SK-N-SH (cell line): ENCODE data around the gene IFNA10. TPM values are rescaled to one million over a fixed set of nuclear protein-coding genes. Genes with fewer than 3 reads are reported as not detected.

Experiments used
- CTCF ChIA-PET: fragments of 300-600, 350-600 bp; formaldehyde crosslinking; extraction: SDS; loops from one replicate; lab custom pipeline; 2021; lab: Yijun Ruan, JAX
- POLR2A ChIA-PET: fragments of 350-600 bp; sonication (Branson Sonifier 250); formaldehyde crosslinking; extraction: SDS; loops from one replicate; lab custom pipeline; 2020; ENCODE audit warnings: antibody characterized with exemption, inconsistent platforms; lab: Yijun Ruan, JAX
- DNase-seq: peaks from one replicate; pipeline ENCODE4 v3.0.0; 2012
- H2AFZ ChIP-seq: fragments of 200-600 bp; sonication (generic); 2 replicates; pipeline ENCODE4 v1.8.1; 2016; ENCODE audit warnings: antibody characterized with exemption, mild to moderate bottlenecking, low read depth
- H3F3A ChIP-seq: fragments of 200-600 bp; sonication (generic); replicated peaks from 2 replicates; pipeline ENCODE3; 2016; ENCODE audit warnings: antibody characterized with exemption, mild to moderate bottlenecking; ENCODE audit not compliant: insufficient read depth
- H3K27ac ChIP-seq, 2 experiments: fragments of 200-500 bp in 1 of 2; fragments of 200-600 bp in 1 of 2; sonication (Bioruptor generic) in 1 of 2; sonication (generic), shearing (Covaris generic) in 1 of 2; 2 replicates each; pipeline versions ENCODE4 v1.5.1 to v1.6.1; 2014 to 2016; ENCODE audit warnings: low read depth in 2 of 2, inconsistent platforms in 1 of 2, low read length in 1 of 2, mild to moderate bottlenecking in 1 of 2, mixed read lengths in 1 of 2
- H3K27me3 ChIP-seq: fragments of 200-600 bp; sonication (generic), shearing (Covaris generic); 2 replicates; pipeline ENCODE4 v1.6.1; 2016; ENCODE audit warnings: mixed run types; ENCODE audit not compliant: insufficient read depth
- H3K36me3 ChIP-seq, 2 experiments: fragments of 200-500 bp in 1 of 2; fragments of 200-600 bp in 1 of 2; sonication (Bioruptor generic) in 1 of 2; sonication (generic) in 1 of 2; replicated peaks in 1 of 2; 2 replicates each; pipeline versions ENCODE3 to v1.5.1; 2014 to 2016; ENCODE audit warnings: low read length in 1 of 2, mild to moderate bottlenecking in 1 of 2; ENCODE audit not compliant: insufficient read depth in 2 of 2, control insufficient read depth in 1 of 2
- H3K4me1 ChIP-seq, 2 experiments: fragments of 200-500 bp in 1 of 2; fragments of 200-600 bp in 1 of 2; sonication (Bioruptor generic) in 1 of 2; sonication (generic), shearing (Covaris generic) in 1 of 2; 2 replicates each; pipeline versions ENCODE4 v1.5.1 to v1.6.1; 2014 to 2016; ENCODE audit warnings: low read depth in 1 of 2, low read length in 1 of 2, mixed run types in 1 of 2; ENCODE audit not compliant: insufficient read depth in 2 of 2, control insufficient read depth in 1 of 2
- H3K4me2 ChIP-seq: fragments of 200-600 bp; sonication (generic), shearing (Covaris generic); 2 replicates; pipeline ENCODE4 v1.6.1; 2017; ENCODE audit warnings: mixed run types
- H3K4me3 ChIP-seq, 2 experiments: fragments of 200-500 bp in 1 of 2; fragments of 200-600 bp in 1 of 2; sonication (Bioruptor generic) in 1 of 2; sonication (generic), shearing (Covaris generic) in 1 of 2; 2 replicates each; pipeline versions ENCODE4 v1.5.1 to v1.8.1; 2014 to 2016; ENCODE audit warnings: low read depth in 2 of 2, inconsistent platforms in 1 of 2, low read length in 1 of 2, mild to moderate bottlenecking in 1 of 2, mixed read lengths in 1 of 2, moderate library complexity in 1 of 2
- H3K79me2 ChIP-seq: fragments of 200-600 bp; sonication (generic); 2 replicates; pipeline ENCODE4 v1.8.1; 2017; ENCODE audit warnings: mild to moderate bottlenecking; ENCODE audit not compliant: insufficient read depth
- H3K9ac ChIP-seq: fragments of 200-600 bp; sonication (generic); 2 replicates; pipeline ENCODE4 v1.6.1; 2017; ENCODE audit warnings: mixed run types
- H3K9me2 ChIP-seq: fragments of 200-600 bp; sonication (generic); 2 replicates; pipeline ENCODE4 v1.6.1; 2017; ENCODE audit warnings: mixed run types
- H3K9me3 ChIP-seq: fragments of 200-600 bp; sonication (generic); 2 replicates; pipeline ENCODE4 v1.6.1; 2017; ENCODE audit warnings: mixed run types, mild to moderate bottlenecking, moderate library complexity
- H4K20me1 ChIP-seq: fragments of 200-600 bp; sonication (generic); 2 replicates; pipeline ENCODE4 v1.6.1; 2017; ENCODE audit warnings: mild to moderate bottlenecking, mixed run types; ENCODE audit not compliant: insufficient read depth
- CTCF ChIP-seq: fragments of 200-600 bp; sonication (generic); IDR thresholded peaks from 2 replicates; pipeline ENCODE4 v1.6.1; 2017; ENCODE audit warnings: antibody characterized with exemption, mild to moderate bottlenecking, moderate library complexity
- ELF1 ChIP-seq: IDR thresholded peaks from 2 replicates; pipeline ENCODE4 v1.4.0; 2012
- EZH2phosphoT487 ChIP-seq: fragments of 200-600 bp; sonication (generic); IDR thresholded peaks from 2 replicates; pipeline ENCODE4 v1.6.1; 2017; ENCODE audit warnings: low read depth, mixed run types, mild to moderate bottlenecking, antibody characterized with exemption, moderate library complexity, borderline replicate concordance
- FOXJ3 ChIP-seq: sonication (generic); formaldehyde crosslinking; IDR thresholded peaks from 2 replicates; pipeline ENCODE4 v1.5.1; 2020; ENCODE audit warnings: mild to moderate bottlenecking, missing genetic modification reagents
- FOXM1 ChIP-seq: IDR thresholded peaks from 2 replicates; pipeline ENCODE4 v1.4.0; 2012; ENCODE audit warnings: low read depth, mild to moderate bottlenecking
- JUND ChIP-seq: IDR thresholded peaks from 2 replicates; pipeline ENCODE4 v1.4.0; 2012
- MXI1 ChIP-seq: IDR thresholded peaks from 2 replicates; pipeline ENCODE4 v1.6.1; 2012; ENCODE audit warnings: mild to moderate bottlenecking, low read depth, low read length, improper control_type of control experiment
- NFIC ChIP-seq: IDR thresholded peaks from 2 replicates; pipeline ENCODE4 v1.4.0; 2012; ENCODE audit warnings: borderline replicate concordance
- NRF1 ChIP-seq: IDR thresholded peaks from 2 replicates; pipeline ENCODE4 v1.6.1; 2012; ENCODE audit warnings: low read depth, mild to moderate bottlenecking, low read length
- RAD21 ChIP-seq: IDR thresholded peaks from 2 replicates; pipeline ENCODE4 v1.6.1; 2012; ENCODE audit warnings: mild to moderate bottlenecking, low read length
- TAF1 ChIP-seq: IDR thresholded peaks from 2 replicates; pipeline ENCODE4 v1.6.1; 2012; ENCODE audit warnings: low read depth, mild to moderate bottlenecking, low read length, moderate library complexity, borderline replicate concordance
- TEAD4 ChIP-seq: IDR thresholded peaks from 2 replicates; pipeline ENCODE4 v1.4.0; 2012; ENCODE audit warnings: mild to moderate bottlenecking, borderline replicate concordance; ENCODE audit not compliant: insufficient read depth
- ZBTB33 ChIP-seq: IDR thresholded peaks from 2 replicates; pipeline ENCODE4 v1.4.0; 2012; ENCODE audit warnings: low read depth, borderline replicate concordance
- WGBS: methylation state at CpG from one replicate; pipeline ENCODE4 v1.1.6; 2017; ENCODE audit warnings: low lambda C conversion rate; 5-methylcytosine and 5-hydroxymethylcytosine counted together
- polyA plus RNA-seq, 3 experiments: library from polyadenylated mRNA; depleted of rRNA; stranded (reverse); fragments of >200 nt; gene quantifications; 2 replicates each; pipeline ENCODE4 v1.2.3, GENCODE V29; 2012
- TF ChIP-seq, protein P1 (sequence below): IDR thresholded peaks from 2 replicates; pipeline ENCODE4 v1.4.0; 2012; ENCODE audit warnings: low read depth, borderline replicate concordance
- TF ChIP-seq, protein P2 (sequence below): fragments of 150-350 bp; IDR thresholded peaks from 2 replicates; pipeline ENCODE4 v1.6.1; 2016; ENCODE audit warnings: mild to moderate bottlenecking, low read depth, low read length
- TF ChIP-seq, protein P3 (sequence below): IDR thresholded peaks from 2 replicates; pipeline ENCODE4 v1.6.1; 2012; ENCODE audit warnings: mild to moderate bottlenecking, low read depth, low read length, moderate library complexity

The IFNA10 gene
- polyA plus RNA-seq, 1 of the 3 experiments (the other 2 are of a cell fraction): not detected

- TF ChIP-seq, protein P1, sequence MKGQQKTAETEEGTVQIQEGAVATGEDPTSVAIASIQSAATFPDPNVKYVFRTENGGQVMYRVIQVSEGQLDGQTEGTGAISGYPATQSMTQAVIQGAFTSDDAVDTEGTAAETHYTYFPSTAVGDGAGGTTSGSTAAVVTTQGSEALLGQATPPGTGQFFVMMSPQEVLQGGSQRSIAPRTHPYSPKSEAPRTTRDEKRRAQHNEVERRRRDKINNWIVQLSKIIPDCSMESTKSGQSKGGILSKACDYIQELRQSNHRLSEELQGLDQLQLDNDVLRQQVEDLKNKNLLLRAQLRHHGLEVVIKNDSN: no peak
- TF ChIP-seq JUND (no peak), ZBTB33 (no peak), MXI1 (no peak), ELF1 (no peak), CTCF (no peak)
- TF ChIP-seq, protein P2, sequence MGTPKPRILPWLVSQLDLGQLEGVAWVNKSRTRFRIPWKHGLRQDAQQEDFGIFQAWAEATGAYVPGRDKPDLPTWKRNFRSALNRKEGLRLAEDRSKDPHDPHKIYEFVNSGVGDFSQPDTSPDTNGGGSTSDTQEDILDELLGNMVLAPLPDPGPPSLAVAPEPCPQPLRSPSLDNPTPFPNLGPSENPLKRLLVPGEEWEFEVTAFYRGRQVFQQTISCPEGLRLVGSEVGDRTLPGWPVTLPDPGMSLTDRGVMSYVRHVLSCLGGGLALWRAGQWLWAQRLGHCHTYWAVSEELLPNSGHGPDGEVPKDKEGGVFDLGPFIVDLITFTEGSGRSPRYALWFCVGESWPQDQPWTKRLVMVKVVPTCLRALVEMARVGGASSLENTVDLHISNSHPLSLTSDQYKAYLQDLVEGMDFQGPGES: no peak
- TF ChIP-seq, all 33 proteins: peak for 0
These were observed 41.4 kb downstream of the IFNA10 start (continued) for GRCh38 chr9:21165516-21165915.

- Histone ChIP-seq H3K27me3 (no peaks in the 10 kb centered on the region), H3K4me3 (no peak overlapping the region), H3K27ac (no peak overlapping the region), H2AFZ (no peak overlapping the region), H3K79me2 (no peaks in the 10 kb centered on the region), H3K9me3 (no peaks in the 10 kb centered on the region), H3K36me3 (no peaks in the 10 kb centered on the region), H3K4me1 (no peaks in the 10 kb centered on the region), H3K4me2 (no peak overlapping the region), H3K9ac (no peak overlapping the region), H3K9me2 (no peaks in the 10 kb centered on the region), H4K20me1 (no peaks in the 10 kb centered on the region), H3F3A (no peaks in the 10 kb centered on the region)
- ChIA-PET POLR2A (no interaction called here), CTCF (interaction anchor here (1.9 kb wide), 1 partner anchor 23 kb away, joined by 9 read pairs; no protein-coding TSS in a partner anchor)
- TF ChIP-seq RAD21 (no peak), NRF1 (no peak), EZH2phosphoT487 (no peak), TAF1 (no peak), NFIC (no peak), FOXJ3 (CRISPR knock-in tag) (no peak), FOXM1 (no peak), CTCF (no peak), TEAD4 (no peak)
- TF ChIP-seq, protein P3, sequence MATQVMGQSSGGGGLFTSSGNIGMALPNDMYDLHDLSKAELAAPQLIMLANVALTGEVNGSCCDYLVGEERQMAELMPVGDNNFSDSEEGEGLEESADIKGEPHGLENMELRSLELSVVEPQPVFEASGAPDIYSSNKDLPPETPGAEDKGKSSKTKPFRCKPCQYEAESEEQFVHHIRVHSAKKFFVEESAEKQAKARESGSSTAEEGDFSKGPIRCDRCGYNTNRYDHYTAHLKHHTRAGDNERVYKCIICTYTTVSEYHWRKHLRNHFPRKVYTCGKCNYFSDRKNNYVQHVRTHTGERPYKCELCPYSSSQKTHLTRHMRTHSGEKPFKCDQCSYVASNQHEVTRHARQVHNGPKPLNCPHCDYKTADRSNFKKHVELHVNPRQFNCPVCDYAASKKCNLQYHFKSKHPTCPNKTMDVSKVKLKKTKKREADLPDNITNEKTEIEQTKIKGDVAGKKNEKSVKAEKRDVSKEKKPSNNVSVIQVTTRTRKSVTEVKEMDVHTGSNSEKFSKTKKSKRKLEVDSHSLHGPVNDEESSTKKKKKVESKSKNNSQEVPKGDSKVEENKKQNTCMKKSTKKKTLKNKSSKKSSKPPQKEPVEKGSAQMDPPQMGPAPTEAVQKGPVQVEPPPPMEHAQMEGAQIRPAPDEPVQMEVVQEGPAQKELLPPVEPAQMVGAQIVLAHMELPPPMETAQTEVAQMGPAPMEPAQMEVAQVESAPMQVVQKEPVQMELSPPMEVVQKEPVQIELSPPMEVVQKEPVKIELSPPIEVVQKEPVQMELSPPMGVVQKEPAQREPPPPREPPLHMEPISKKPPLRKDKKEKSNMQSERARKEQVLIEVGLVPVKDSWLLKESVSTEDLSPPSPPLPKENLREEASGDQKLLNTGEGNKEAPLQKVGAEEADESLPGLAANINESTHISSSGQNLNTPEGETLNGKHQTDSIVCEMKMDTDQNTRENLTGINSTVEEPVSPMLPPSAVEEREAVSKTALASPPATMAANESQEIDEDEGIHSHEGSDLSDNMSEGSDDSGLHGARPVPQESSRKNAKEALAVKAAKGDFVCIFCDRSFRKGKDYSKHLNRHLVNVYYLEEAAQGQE: no peak
- no peak for DNase-seq
- 0% methylated on average over 1 of the region's 1 CpG for WGBS
These were observed 46.8 kb downstream of the IFNA10 start for GRCh38 chr9:21160178-21160577.
